GM23338 (cell line): ENCODE data around the gene AHI1. TPM values are rescaled to one million over a fixed set of nuclear protein-coding genes. Genes with fewer than 3 reads are reported as not detected.

Experiments used
- ATAC-seq: fragments of 200-7000 bp; cut with Tn5 transposase; 3 replicates; pipeline ENCODE4 v1.9.1; 2020
- DNase-seq: peaks from one replicate; pipeline ENCODE4 v3.0.0-alpha.2; 2015; ENCODE audit warnings: low spot score
- H2AFZ ChIP-seq: fragments of 200-600 bp; sonication (generic); 2 replicates; pipeline ENCODE4 v1.8.0; 2016; ENCODE audit warnings: antibody characterized with exemption, mild to moderate bottlenecking, moderate library complexity
- H3F3A ChIP-seq: fragments of 200-600 bp; sonication (generic); replicated peaks from 2 replicates; pipeline ENCODE4 v1.8.0; 2017; ENCODE audit warnings: antibody characterized with exemption, mixed run types, low read depth
- H3K27ac ChIP-seq: fragments of 200-600 bp; sonication (generic); 2 replicates; pipeline ENCODE4 v1.6.1; 2016; ENCODE audit warnings: low read depth
- H3K27me3 ChIP-seq: fragments of 200-600 bp; sonication (generic); 2 replicates; pipeline ENCODE4 v1.8.0; 2016; ENCODE audit warnings: mild to moderate bottlenecking, mixed run types, moderate library complexity; ENCODE audit not compliant: insufficient read depth
- H3K36me3 ChIP-seq: fragments of 200-600 bp; sonication (generic); 2 replicates; pipeline ENCODE4 v1.8.0; 2016; ENCODE audit warnings: mild to moderate bottlenecking; ENCODE audit not compliant: insufficient read depth
- H3K4me1 ChIP-seq: fragments of 200-600 bp; sonication (generic); 2 replicates; pipeline ENCODE4 v1.8.0; 2016; ENCODE audit warnings: mild to moderate bottlenecking, moderate library complexity; ENCODE audit not compliant: insufficient read depth
- H3K4me2 ChIP-seq: fragments of 200-600 bp; sonication (generic); 2 replicates; pipeline ENCODE4 v1.7.1; 2017; ENCODE audit warnings: mixed run types
- H3K4me3 ChIP-seq: fragments of 200-600 bp; sonication (generic); 2 replicates; pipeline ENCODE4 v1.6.1; 2016; ENCODE audit warnings: mixed run types
- H3K79me2 ChIP-seq: fragments of 200-600 bp; sonication (generic); replicated peaks from 2 replicates; pipeline ENCODE4 v1.8.0; 2017; ENCODE audit warnings: mild to moderate bottlenecking; ENCODE audit not compliant: insufficient read depth
- H3K9me2 ChIP-seq: fragments of 200-600 bp; sonication (generic); 2 replicates; pipeline ENCODE4 v1.8.0; 2017; ENCODE audit not compliant: insufficient read depth
- H4K20me1 ChIP-seq: fragments of 200-600 bp; sonication (generic); replicated peaks from 2 replicates; pipeline ENCODE4 v1.8.0; 2017; ENCODE audit warnings: mild to moderate bottlenecking; ENCODE audit not compliant: insufficient read depth
- H3K27ac Mint-ChIP-seq: 2 replicates; pipeline ENCODE4 v1.8.0; 2020; ENCODE audit warnings: inconsistent platforms, mild to moderate bottlenecking, moderate library complexity, mixed read lengths
- H3K27me3 Mint-ChIP-seq: 3 replicates; pipeline ENCODE4 v1.8.0; 2022; ENCODE audit warnings: low read depth, mild to moderate bottlenecking, moderate library complexity, mixed read lengths, inconsistent platforms; ENCODE audit not compliant: insufficient read depth, poor library complexity
- H3K36me3 Mint-ChIP-seq: 3 replicates; pipeline ENCODE4 v1.8.0; 2021; ENCODE audit warnings: low read depth, mild to moderate bottlenecking, inconsistent platforms, moderate library complexity, mixed read lengths
- H3K4me1 Mint-ChIP-seq: 3 replicates; pipeline ENCODE4 v1.8.0; 2020; ENCODE audit warnings: mild to moderate bottlenecking, inconsistent platforms, mixed read lengths
- H3K4me3 Mint-ChIP-seq: 3 replicates; pipeline ENCODE4 v1.8.0; 2021; ENCODE audit warnings: moderate library complexity, mild to moderate bottlenecking, inconsistent platforms, mixed read lengths
- H3K9me3 Mint-ChIP-seq: 3 replicates; pipeline ENCODE4 v1.8.0; 2020; ENCODE audit warnings: moderate library complexity, mild to moderate bottlenecking, inconsistent platforms, mixed read lengths
- EZH2 ChIP-seq: fragments of 200-600 bp; sonication (generic); IDR thresholded peaks from one replicate; pipeline ENCODE4 v1.8.0; 2017; ENCODE audit warnings: antibody characterized with exemption, mild to moderate bottlenecking, low read depth; ENCODE audit not compliant: unreplicated experiment
- JUNB ChIP-seq: IDR thresholded peaks from one replicate; pipeline ENCODE4 v1.6.1; 2016; ENCODE audit warnings: antibody characterized with exemption; ENCODE audit not compliant: unreplicated experiment
- STAT1 ChIP-seq: IDR thresholded peaks from one replicate; pipeline ENCODE4 v1.6.1; 2016; ENCODE audit warnings: antibody characterized with exemption; ENCODE audit not compliant: unreplicated experiment
- ZNF331 ChIP-seq: fragments of 250-450 bp; sonication (Bioruptor Pico); IDR thresholded peaks from 2 replicates; pipeline ENCODE4 v1.5.0; 2020; ENCODE audit warnings: low read depth, mild to moderate bottlenecking, moderate library complexity
- polyA plus RNA-seq: library from polyadenylated mRNA; unstranded; fragments of >200 nt; fragmentation: Nextera tagmentation; extraction: Ambion mirVana; gene quantifications from 2 replicates; pipeline ENCODE4 v1.2.1, GENCODE V29; 2016
- total RNA-seq: library from RNA; depleted of rRNA; stranded (reverse); fragments of >200 nt; shearing (Covaris generic); gene quantifications from 2 replicates; pipeline ENCODE4 v1.2.3, GENCODE V29; 2014
- TF ChIP-seq, protein P1 (sequence below), 2 experiments: fragments of 200-600 bp in 1 of 2; sonication (generic) in 1 of 2; conservative IDR thresholded peaks; 2 replicates each; pipeline versions ENCODE4 v1.5.1 to v1.6.1; 2016 to 2017; ENCODE audit warnings: antibody characterized with exemption in 2 of 2, low read depth in 2 of 2, mild to moderate bottlenecking in 2 of 2, moderate library complexity in 1 of 2
- TF ChIP-seq, protein P2 (sequence below): IDR thresholded peaks from one replicate; pipeline ENCODE4 v1.6.1; 2018; ENCODE audit warnings: antibody characterized with exemption; ENCODE audit not compliant: unreplicated experiment
- TF ChIP-seq, protein P3 (sequence below): IDR thresholded peaks from 2 replicates; pipeline ENCODE4 v1.6.1; 2016; ENCODE audit warnings: antibody characterized with exemption

Gene AHI1
- total and polyA plus RNA-seq, 2 experiments from 2014 or later, result 19.8 to 72.9 TPM

DNA sequence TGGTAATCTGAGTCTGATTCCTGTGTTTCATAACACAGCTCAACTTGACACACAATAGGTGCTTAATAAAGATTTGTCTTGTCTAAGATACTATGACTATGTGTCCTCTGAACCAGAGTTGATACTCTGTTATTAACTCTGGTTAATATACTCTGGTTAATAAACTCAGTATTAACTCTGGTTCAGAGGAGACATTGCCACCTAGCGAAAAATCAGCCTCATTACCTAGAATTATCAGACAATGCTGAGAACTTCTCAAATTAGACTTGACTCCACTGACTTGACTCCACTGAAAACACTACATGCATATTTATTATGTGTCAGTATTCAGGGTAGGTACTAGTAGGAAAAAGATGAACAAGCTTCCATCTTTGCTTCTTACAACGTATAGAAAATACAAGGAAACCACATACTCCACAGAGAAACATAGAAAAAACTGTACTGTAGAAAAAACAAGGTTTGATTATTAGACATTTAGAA is 73.9 kb downstream of the AHI1 start:
- Histone ChIP-seq H3K4me2 (no peak overlapping the region), H3K36me3 (no peaks in the 10 kb centered on the region), H2AFZ (no peak overlapping the region), H3K4me3 (no peak overlapping the region), H4K20me1 (no peaks in the 10 kb centered on the region), H3K79me2 (no peaks in the 10 kb centered on the region), H3K4me1 (no peaks in the 10 kb centered on the region), H3K27me3 (no peaks in the 10 kb centered on the region), H3K27ac (no peak overlapping the region), H3K9me2 (no peaks in the 10 kb centered on the region), H3F3A (no peaks in the 10 kb centered on the region)
- H3K4me3 Mint-ChIP-seq, result no peak overlapping the region
- 0 out of 3 replicates have a peak, but pooled peaks cover 3% of the 10 kb centered on the region for H3K36me3 Mint-ChIP-seq
- H3K27me3 Mint-ChIP-seq, result no peaks in the 10 kb centered on the region
- TF ChIP-seq, protein P1, sequence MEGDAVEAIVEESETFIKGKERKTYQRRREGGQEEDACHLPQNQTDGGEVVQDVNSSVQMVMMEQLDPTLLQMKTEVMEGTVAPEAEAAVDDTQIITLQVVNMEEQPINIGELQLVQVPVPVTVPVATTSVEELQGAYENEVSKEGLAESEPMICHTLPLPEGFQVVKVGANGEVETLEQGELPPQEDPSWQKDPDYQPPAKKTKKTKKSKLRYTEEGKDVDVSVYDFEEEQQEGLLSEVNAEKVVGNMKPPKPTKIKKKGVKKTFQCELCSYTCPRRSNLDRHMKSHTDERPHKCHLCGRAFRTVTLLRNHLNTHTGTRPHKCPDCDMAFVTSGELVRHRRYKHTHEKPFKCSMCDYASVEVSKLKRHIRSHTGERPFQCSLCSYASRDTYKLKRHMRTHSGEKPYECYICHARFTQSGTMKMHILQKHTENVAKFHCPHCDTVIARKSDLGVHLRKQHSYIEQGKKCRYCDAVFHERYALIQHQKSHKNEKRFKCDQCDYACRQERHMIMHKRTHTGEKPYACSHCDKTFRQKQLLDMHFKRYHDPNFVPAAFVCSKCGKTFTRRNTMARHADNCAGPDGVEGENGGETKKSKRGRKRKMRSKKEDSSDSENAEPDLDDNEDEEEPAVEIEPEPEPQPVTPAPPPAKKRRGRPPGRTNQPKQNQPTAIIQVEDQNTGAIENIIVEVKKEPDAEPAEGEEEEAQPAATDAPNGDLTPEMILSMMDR (conservative IDR thresholded peaks at IDR 0.05; ENCODE audit: low read depth in 2 of 2), result peak; percentile 71 to 84
- TF ChIP-seq ZNF331 (CRISPR knock-in tag), result no peak
- no peak for TF ChIP-seq EZH2
- TF ChIP-seq, protein P2, sequence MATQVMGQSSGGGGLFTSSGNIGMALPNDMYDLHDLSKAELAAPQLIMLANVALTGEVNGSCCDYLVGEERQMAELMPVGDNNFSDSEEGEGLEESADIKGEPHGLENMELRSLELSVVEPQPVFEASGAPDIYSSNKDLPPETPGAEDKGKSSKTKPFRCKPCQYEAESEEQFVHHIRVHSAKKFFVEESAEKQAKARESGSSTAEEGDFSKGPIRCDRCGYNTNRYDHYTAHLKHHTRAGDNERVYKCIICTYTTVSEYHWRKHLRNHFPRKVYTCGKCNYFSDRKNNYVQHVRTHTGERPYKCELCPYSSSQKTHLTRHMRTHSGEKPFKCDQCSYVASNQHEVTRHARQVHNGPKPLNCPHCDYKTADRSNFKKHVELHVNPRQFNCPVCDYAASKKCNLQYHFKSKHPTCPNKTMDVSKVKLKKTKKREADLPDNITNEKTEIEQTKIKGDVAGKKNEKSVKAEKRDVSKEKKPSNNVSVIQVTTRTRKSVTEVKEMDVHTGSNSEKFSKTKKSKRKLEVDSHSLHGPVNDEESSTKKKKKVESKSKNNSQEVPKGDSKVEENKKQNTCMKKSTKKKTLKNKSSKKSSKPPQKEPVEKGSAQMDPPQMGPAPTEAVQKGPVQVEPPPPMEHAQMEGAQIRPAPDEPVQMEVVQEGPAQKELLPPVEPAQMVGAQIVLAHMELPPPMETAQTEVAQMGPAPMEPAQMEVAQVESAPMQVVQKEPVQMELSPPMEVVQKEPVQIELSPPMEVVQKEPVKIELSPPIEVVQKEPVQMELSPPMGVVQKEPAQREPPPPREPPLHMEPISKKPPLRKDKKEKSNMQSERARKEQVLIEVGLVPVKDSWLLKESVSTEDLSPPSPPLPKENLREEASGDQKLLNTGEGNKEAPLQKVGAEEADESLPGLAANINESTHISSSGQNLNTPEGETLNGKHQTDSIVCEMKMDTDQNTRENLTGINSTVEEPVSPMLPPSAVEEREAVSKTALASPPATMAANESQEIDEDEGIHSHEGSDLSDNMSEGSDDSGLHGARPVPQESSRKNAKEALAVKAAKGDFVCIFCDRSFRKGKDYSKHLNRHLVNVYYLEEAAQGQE, result no peak
- TF ChIP-seq, protein P3, sequence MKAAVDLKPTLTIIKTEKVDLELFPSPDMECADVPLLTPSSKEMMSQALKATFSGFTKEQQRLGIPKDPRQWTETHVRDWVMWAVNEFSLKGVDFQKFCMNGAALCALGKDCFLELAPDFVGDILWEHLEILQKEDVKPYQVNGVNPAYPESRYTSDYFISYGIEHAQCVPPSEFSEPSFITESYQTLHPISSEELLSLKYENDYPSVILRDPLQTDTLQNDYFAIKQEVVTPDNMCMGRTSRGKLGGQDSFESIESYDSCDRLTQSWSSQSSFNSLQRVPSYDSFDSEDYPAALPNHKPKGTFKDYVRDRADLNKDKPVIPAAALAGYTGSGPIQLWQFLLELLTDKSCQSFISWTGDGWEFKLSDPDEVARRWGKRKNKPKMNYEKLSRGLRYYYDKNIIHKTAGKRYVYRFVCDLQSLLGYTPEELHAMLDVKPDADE, result no peak
- H3K4me1 Mint-ChIP-seq, result peaks cover 10% of the 10 kb centered on the region
- H3K27ac Mint-ChIP-seq, result no peak overlapping the region
- ATAC-seq (peak; percentile 53; the same call in 2 of the 3 replicates), DNase-seq (peak; percentile 63)
- H3K9me3 Mint-ChIP-seq, result no peaks in the 10 kb centered on the region

DNA sequence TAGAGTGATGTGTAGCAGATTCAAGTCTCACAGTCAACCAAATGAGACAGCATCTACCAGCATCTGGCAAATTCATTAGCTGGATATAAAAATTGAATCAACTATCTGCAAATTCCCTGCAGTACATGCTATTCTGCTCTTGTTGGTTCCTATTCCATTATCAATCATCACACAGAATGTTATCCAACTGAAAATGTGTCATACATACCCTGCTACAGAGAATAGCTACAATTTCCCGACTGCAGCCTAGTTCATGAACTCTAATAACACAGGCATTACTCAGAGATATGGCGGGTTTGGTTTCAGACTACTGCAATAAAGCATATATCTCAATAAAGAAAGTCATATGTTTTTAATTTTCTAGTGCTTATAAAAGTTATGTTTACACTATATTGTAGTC is 78.4 kb downstream of the AHI1 start:
- Histone ChIP-seq H3K9me2 (no peaks in the 10 kb centered on the region), H3K79me2 (no peaks in the 10 kb centered on the region), H3K27ac (no peak overlapping the region), H2AFZ (no peak overlapping the region), H3F3A (no peaks in the 10 kb centered on the region), H3K4me3 (no peak overlapping the region), H4K20me1 (no peaks in the 10 kb centered on the region), H3K36me3 (no peaks in the 10 kb centered on the region), H3K4me1 (no peaks in the 10 kb centered on the region), H3K27me3 (no peaks in the 10 kb centered on the region), H3K4me2 (no peak overlapping the region)
- DNase-seq (no peak), ATAC-seq (no peak)
- Mint-ChIP-seq H3K4me3 (no peak overlapping the region), H3K4me1 (peaks cover 17% of the 10 kb centered on the region), H3K36me3 (0 out of 3 replicates have a peak, but pooled peaks cover 3% of the 10 kb centered on the region), H3K27ac (no peak overlapping the region), H3K9me3 (no peaks in the 10 kb centered on the region), H3K27me3 (no peaks in the 10 kb centered on the region)
- TF ChIP-seq, protein P1 (conservative IDR thresholded peaks at IDR 0.05; ENCODE audit: low read depth in 2 of 2), result no peak
- TF ChIP-seq JUNB (no peak), STAT1 (no peak)
- TF ChIP-seq, protein P2, result no peak
